Lung (tissue), 12 donors: ENCODE results near the gene ZNF579. TPM values are rescaled to one million over a fixed set of nuclear protein-coding genes. Genes with fewer than 3 reads are reported as not detected.

Source experiments
- ATAC-seq: fragments of 200-7000 bp; cut with Tn5 transposase; one replicate; pipeline ENCODE4 v1.9.1; 2020; ENCODE audit warnings: moderate number of reproducible peaks; ENCODE audit not compliant: insufficient read depth, low FRiP score
- DNase-seq, 3 donors: peaks; one replicate each; pipeline ENCODE4 v3.0.0-alpha.2; 2013 to 2017
- H3K27ac ChIP-seq, 2 donors: one replicate each; pipeline ENCODE4 v1.5.1; 2013; ENCODE audit warnings: mild to moderate bottlenecking in 2 of 2, moderate library complexity in 2 of 2, control low read depth in 1 of 2, inconsistent platforms in 1 of 2, low read depth in 1 of 2, low read length in 1 of 2
- H3K27me3 ChIP-seq, 3 donors: one replicate each; pipeline ENCODE4 v1.5.1; 2013; ENCODE audit warnings: low read length in 2 of 3; ENCODE audit not compliant: control insufficient read depth in 3 of 3, insufficient read depth in 3 of 3
- H3K36me3 ChIP-seq, 4 donors: one replicate each; pipeline ENCODE4 v1.5.1; 2013; ENCODE audit warnings: low read length in 4 of 4, mild to moderate bottlenecking in 1 of 4, moderate library complexity in 1 of 4; ENCODE audit not compliant: control insufficient read depth in 4 of 4, insufficient read depth in 4 of 4
- H3K4me1 ChIP-seq, 5 donors: one replicate each; pipeline ENCODE4 v1.5.1; 2013; ENCODE audit warnings: low read length in 5 of 5, mild to moderate bottlenecking in 2 of 5, moderate library complexity in 1 of 5; ENCODE audit not compliant: control insufficient read depth in 5 of 5, insufficient read depth in 5 of 5
- H3K4me3 ChIP-seq: one replicate; pipeline ENCODE4 v1.5.1; 2013; ENCODE audit warnings: mild to moderate bottlenecking, control low read depth, moderate library complexity
- H3K9ac ChIP-seq, 2 donors: one replicate each; pipeline ENCODE4 v1.5.1; 2013; ENCODE audit warnings: low read length in 2 of 2, control low read depth in 1 of 2; ENCODE audit not compliant: insufficient read depth in 1 of 2
- H3K9me3 ChIP-seq, 4 donors: one replicate each; pipeline ENCODE4 v1.5.1; 2013; ENCODE audit warnings: low read length in 3 of 4, mild to moderate bottlenecking in 1 of 4, moderate library complexity in 1 of 4; ENCODE audit not compliant: control insufficient read depth in 4 of 4, insufficient read depth in 3 of 4
- WGBS, 2 donors: extraction: QIAGEN DNeasy Blood & Tissue Kit; methylation state at CpG; one replicate each; pipeline ENCODE4 v1.1.7; 2013; 5-methylcytosine and 5-hydroxymethylcytosine counted together
- polyA plus RNA-seq, 2 donors: library from polyadenylated mRNA; stranded (reverse); fragments of 200-250 nt; gene quantifications; one replicate each; pipeline ENCODE4 v1.2.1, GENCODE V29; 2013
- total RNA-seq, 2 donors: library from RNA; depleted of rRNA in 1 of 2; stranded (reverse); fragments of >200 nt in 1 of 2; gene quantifications; one replicate each; pipeline ENCODE4 v1.2.1, GENCODE V29; 2014 to 2021
- TF ChIP-seq, protein P1 (sequence below): IDR thresholded peaks from 2 replicates; pipeline ENCODE4 v1.5.1; 2012; ENCODE audit warnings: mild to moderate bottlenecking; ENCODE audit errors: control extremely low read depth, extremely low read depth
- donor health status: control.
- donor health status: control.
- donor health status: Bipolar disorder and iron deficiency.
- donor health status: healthy.
- donor health status: DM: yes; HTN: yes; CAD: no.

The ZNF579 gene
- total and polyA plus RNA-seq, 4 donors: 4.3 to 20.8 (median 10.1) TPM

DNA sequence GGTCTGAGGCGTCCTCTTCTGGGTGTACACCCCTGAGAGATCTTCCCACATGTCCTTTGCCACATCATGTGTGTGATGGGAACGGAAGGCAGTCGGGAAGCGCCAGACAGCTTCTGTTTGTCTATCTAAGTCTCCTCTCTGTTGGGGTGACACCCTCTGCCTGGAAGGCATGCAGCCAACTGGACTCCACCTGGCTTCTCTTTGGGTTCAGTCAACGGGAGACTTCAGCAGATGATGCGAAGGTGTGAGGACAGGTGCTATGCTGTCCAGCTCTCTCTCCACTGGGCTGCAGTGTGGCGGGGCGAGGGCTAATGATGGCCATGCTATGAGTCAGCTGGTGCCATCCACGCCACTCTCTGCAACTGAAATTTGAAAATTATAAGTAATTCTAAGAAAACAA, 21.0 kb downstream of the ZNF579 start:
- H3K9me3 ChIP-seq: peaks cover 0 to 4% (median 0%) of the 10 kb centered on the region in 4 donors
- H3K9ac ChIP-seq: no peak overlapping the region
- H3K36me3 ChIP-seq: no peaks in the 10 kb centered on the region
- 83 to 92% methylated on average over 9 of the region's 9 CpGs for WGBS, 2 donors
- ATAC-seq (no peak), DNase-seq (no peak)
- TF ChIP-seq, protein P1, sequence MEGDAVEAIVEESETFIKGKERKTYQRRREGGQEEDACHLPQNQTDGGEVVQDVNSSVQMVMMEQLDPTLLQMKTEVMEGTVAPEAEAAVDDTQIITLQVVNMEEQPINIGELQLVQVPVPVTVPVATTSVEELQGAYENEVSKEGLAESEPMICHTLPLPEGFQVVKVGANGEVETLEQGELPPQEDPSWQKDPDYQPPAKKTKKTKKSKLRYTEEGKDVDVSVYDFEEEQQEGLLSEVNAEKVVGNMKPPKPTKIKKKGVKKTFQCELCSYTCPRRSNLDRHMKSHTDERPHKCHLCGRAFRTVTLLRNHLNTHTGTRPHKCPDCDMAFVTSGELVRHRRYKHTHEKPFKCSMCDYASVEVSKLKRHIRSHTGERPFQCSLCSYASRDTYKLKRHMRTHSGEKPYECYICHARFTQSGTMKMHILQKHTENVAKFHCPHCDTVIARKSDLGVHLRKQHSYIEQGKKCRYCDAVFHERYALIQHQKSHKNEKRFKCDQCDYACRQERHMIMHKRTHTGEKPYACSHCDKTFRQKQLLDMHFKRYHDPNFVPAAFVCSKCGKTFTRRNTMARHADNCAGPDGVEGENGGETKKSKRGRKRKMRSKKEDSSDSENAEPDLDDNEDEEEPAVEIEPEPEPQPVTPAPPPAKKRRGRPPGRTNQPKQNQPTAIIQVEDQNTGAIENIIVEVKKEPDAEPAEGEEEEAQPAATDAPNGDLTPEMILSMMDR: no peak
- H3K27ac ChIP-seq: no peak overlapping the region
- no peak overlapping the region for H3K4me3 ChIP-seq
- H3K4me1 ChIP-seq: peaks cover 0 to 5% (median 4%) of the 10 kb centered on the region in 5 donors
- H3K27me3 ChIP-seq: peaks cover 0 to 2% (median 0%) of the 10 kb centered on the region in 3 donors

DNA sequence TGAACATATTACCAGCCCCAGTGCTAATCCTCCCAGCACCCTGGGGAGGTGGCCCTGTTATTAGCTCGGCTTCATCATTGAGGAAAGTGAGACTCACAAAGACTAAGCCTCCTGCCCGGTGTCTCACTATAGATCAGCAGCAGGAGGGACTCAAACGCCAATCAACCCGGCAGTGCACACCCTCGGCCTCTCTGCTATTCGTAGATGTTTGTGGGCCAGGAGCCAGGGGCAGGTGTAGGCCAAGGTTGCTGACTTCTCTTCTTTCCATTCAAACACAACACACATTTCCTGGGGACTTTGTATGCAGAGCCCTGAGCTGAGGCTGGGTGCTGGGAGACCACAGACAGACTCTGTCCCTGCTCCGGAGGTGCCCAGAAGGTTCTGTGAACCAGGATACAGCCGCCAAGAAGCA, 25.9 kb downstream of the ZNF579 start:
- Histone ChIP-seq H3K4me1 (peaks cover 0 to 2% (median 0%) of the 10 kb centered on the region in 5 donors), H3K9me3 (no peaks in the 10 kb centered on the region), H3K27ac (no peak overlapping the region), H3K4me3 (no peak overlapping the region), H3K9ac (no peak overlapping the region), H3K27me3 (peaks cover 0 to 16% (median 9%) of the 10 kb centered on the region in 3 donors), H3K36me3 (no peaks in the 10 kb centered on the region)
- no peak for ATAC-seq
- DNase-seq: no peak
- 79 to 87% methylated on average over 8 of the region's 8 CpGs for WGBS, 2 donors
- TF ChIP-seq, protein P1: no peak

DNA sequence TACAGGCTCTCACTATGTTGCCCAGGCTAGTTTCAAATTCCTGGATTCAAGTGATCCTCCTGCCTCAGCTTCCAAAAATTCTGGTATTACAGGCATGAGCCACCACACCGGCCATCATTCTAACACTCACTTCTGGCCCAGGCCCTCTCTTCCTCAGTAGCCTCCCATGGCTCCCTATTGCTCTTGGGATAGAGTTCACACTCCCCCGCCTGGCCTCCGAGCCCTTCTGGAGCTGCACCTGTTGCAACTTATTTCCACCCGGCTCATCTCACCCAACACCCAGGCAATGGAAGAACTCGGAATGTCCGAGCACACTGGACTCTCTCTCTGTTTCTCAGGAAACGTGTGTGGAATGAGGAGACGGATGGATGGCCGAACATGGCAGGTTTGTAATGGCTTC, 26.3 kb downstream of the ZNF579 start:
- 90 to 94% methylated on average over 9 of the region's 9 CpGs for WGBS, 2 donors
- no peak overlapping the region for H3K9ac ChIP-seq
- TF ChIP-seq, protein P1: no peak

More for the DNA sequence above, 26.3 kb downstream of the ZNF579 start:
- Histone ChIP-seq H3K27me3 (peaks cover 0 to 18% (median 9%) of the 10 kb centered on the region in 3 donors), H3K27ac (no peak overlapping the region), H3K4me3 (no peak overlapping the region), H3K9me3 (no peaks in the 10 kb centered on the region), H3K36me3 (no peaks in the 10 kb centered on the region), H3K4me1 (peaks cover 0 to 5% (median 0%) of the 10 kb centered on the region in 5 donors)
- ATAC-seq (no peak), DNase-seq (no peak)
